Measurements from ENCODE around the gene SRCIN1. TPM values are rescaled to one million over a fixed set of nuclear protein-coding genes. Genes with fewer than 3 reads are reported as not detected.

The SRCIN1 gene
- total RNA-seq, 1 donor from 2014 or later = 2.4 TPM

GRCh38 chr17:38579934-38580333 lies 25.8 kb downstream of the SRCIN1 start:
- no peak for DNase-seq (ENCODE audit: low spot score)

GRCh38 chr17:38579083-38579480 lies 26.7 kb downstream of the SRCIN1 start:
- no peak for DNase-seq (ENCODE audit: low spot score)

GRCh38 chr17:38578229-38579082 lies 27.3 kb downstream of the SRCIN1 start:
- peak; percentile 49 for DNase-seq (ENCODE audit: low spot score)

- no peak for DNase-seq (ENCODE audit: low spot score)
Observed at GRCh38 chr17:38577645-38578173, 28.0 kb downstream of the SRCIN1 start.

GRCh38 chr17:38577244-38577643 lies 28.5 kb downstream of the SRCIN1 start:
- no peak for DNase-seq (ENCODE audit: low spot score)

GRCh38 chr17:38575781-38576180 lies 30.0 kb downstream of the SRCIN1 start:
- DNase-seq (ENCODE audit: low spot score) = no peak

- DNase-seq (ENCODE audit: low spot score) = no peak
Observed at GRCh38 chr17:38574712-38575111, 31.0 kb downstream of the SRCIN1 start.

- no peak for DNase-seq (ENCODE audit: low spot score)
Observed at GRCh38 chr17:38572669-38573365, 32.9 kb downstream of the SRCIN1 start.

- DNase-seq (ENCODE audit: low spot score) = no peak
Observed at GRCh38 chr17:38571833-38572668, 33.7 kb downstream of the SRCIN1 start.

GRCh38 chr17:38569701-38570512 lies 35.8 kb downstream of the SRCIN1 start:
- no peak for DNase-seq (ENCODE audit: low spot score)

- DNase-seq (ENCODE audit: low spot score) = no peak
Observed at GRCh38 chr17:38568845-38569510, 36.8 kb downstream of the SRCIN1 start.

GRCh38 chr17:38568274-38568673 lies 37.5 kb downstream of the SRCIN1 start:
- DNase-seq (ENCODE audit: low spot score) = no peak

- DNase-seq (ENCODE audit: low spot score) = no peak
Observed at GRCh38 chr17:38567350-38567749, 38.4 kb downstream of the SRCIN1 start.

GRCh38 chr17:38566666-38567031 lies 39.1 kb downstream of the SRCIN1 start:
- no peak for DNase-seq (ENCODE audit: low spot score)

GRCh38 chr17:38565853-38566665 lies 39.7 kb downstream of the SRCIN1 start:
- DNase-seq (ENCODE audit: low spot score) = no peak

- no peak for DNase-seq (ENCODE audit: low spot score)
Observed at GRCh38 chr17:38564869-38565268, 40.9 kb downstream of the SRCIN1 start.

- DNase-seq (ENCODE audit: low spot score) = no peak
Observed at GRCh38 chr17:38564254-38564837, 41.4 kb downstream of the SRCIN1 start.

GRCh38 chr17:38563362-38564253 lies 42.1 kb downstream of the SRCIN1 start:
- no peak for DNase-seq (ENCODE audit: low spot score)
